Neural cell (in vitro differentiated cells): ENCODE data around the gene KIF14. TPM values are rescaled to one million over a fixed set of nuclear protein-coding genes. Genes with fewer than 3 reads are reported as not detected.

Experiments used
- H2AFZ ChIP-seq: fragments of 200-600, 300-800 bp; sonication (generic), shearing (Covaris generic); 2 replicates; pipeline ENCODE4 v1.6.0; 2014; ENCODE audit warnings: low read depth, mild to moderate bottlenecking, antibody characterized with exemption, low read length, moderate library complexity
- H3F3A ChIP-seq: fragments of 200-600 bp; shearing (Covaris generic); 2 replicates; pipeline ENCODE4 v1.6.1; 2016; ENCODE audit warnings: mild to moderate bottlenecking, moderate library complexity, mixed read lengths, antibody characterized with exemption, low read length; ENCODE audit not compliant: insufficient read depth, poor library complexity, severe bottlenecking
- H3K27ac ChIP-seq: fragments of 200-600, 300-800 bp; sonication (generic), shearing (Covaris generic); 2 replicates; pipeline ENCODE4 v1.5.1; 2014; ENCODE audit warnings: mild to moderate bottlenecking, low read length, moderate library complexity
- H3K27me3 ChIP-seq: fragments of 300-800, 200-600 bp; sonication (generic), shearing (Covaris generic); 2 replicates; pipeline ENCODE4 v1.6.0; 2014; ENCODE audit warnings: mild to moderate bottlenecking, low read depth, low read length, moderate library complexity; ENCODE audit not compliant: insufficient read depth
- H3K36me3 ChIP-seq: fragments of 300-800, 200-600 bp; sonication (generic), shearing (Covaris generic); 2 replicates; pipeline ENCODE4 v1.5.1; 2014; ENCODE audit warnings: mild to moderate bottlenecking, antibody characterized with exemption, low read length, moderate library complexity; ENCODE audit not compliant: insufficient read depth
- H3K4me2 ChIP-seq: fragments of 300-800, 200-600 bp; sonication (generic), shearing (Covaris generic); 2 replicates; pipeline ENCODE4 v1.6.0; 2014; ENCODE audit warnings: mild to moderate bottlenecking, low read length
- H3K4me3 ChIP-seq: fragments of 300-800, 200-600 bp; sonication (generic), shearing (Covaris generic); 2 replicates; pipeline ENCODE4 v1.5.1; 2014; ENCODE audit warnings: mild to moderate bottlenecking, low read length, moderate library complexity
- H3K79me2 ChIP-seq: fragments of 200-600 bp; shearing (Covaris generic); replicated peaks from 2 replicates; pipeline ENCODE4 v1.6.0; 2014; ENCODE audit warnings: mild to moderate bottlenecking, low read length, moderate library complexity; ENCODE audit not compliant: insufficient read depth
- H3K9ac ChIP-seq: fragments of 300-800, 200-600 bp; sonication (generic), shearing (Covaris generic); 2 replicates; pipeline ENCODE4 v1.6.1; 2016; ENCODE audit warnings: mild to moderate bottlenecking, low read length, mixed read lengths
- H3K9me2 ChIP-seq: fragments of 200-600 bp; shearing (Covaris generic); 2 replicates; pipeline ENCODE4 v1.6.1; 2016; ENCODE audit warnings: mild to moderate bottlenecking, low read length, mixed read lengths; ENCODE audit not compliant: insufficient read depth
- H3K9me3 ChIP-seq: fragments of 200-600, 300-800 bp; sonication (generic), shearing (Covaris generic); 2 replicates; pipeline ENCODE4 v1.6.1; 2016; ENCODE audit warnings: mild to moderate bottlenecking, mixed run types, low read length, moderate library complexity, mixed read lengths
- H4K20me1 ChIP-seq: fragments of 200-600 bp; shearing (Covaris generic); 2 replicates; pipeline ENCODE4 v1.6.1; 2016; ENCODE audit warnings: mild to moderate bottlenecking, mixed run types; ENCODE audit not compliant: insufficient read depth
- EP300 ChIP-seq: fragments of 450-650 bp; conservative IDR thresholded peaks from 2 replicates; pipeline ENCODE4 v1.6.1; 2014; ENCODE audit warnings: antibody characterized with exemption, mild to moderate bottlenecking, moderate library complexity; ENCODE audit not compliant: poor library complexity, severe bottlenecking
- EZH2 ChIP-seq: fragments of 200-600, 300-800 bp; shearing (Covaris generic), sonication (generic); IDR thresholded peaks from 2 replicates; pipeline ENCODE4 v1.6.1; 2014; ENCODE audit warnings: antibody characterized with exemption, low read length, borderline replicate concordance, mild to moderate bottlenecking; ENCODE audit not compliant: insufficient read depth, poor library complexity, severe bottlenecking
- MXI1 ChIP-seq: fragments of 450-650 bp; conservative IDR thresholded peaks from 2 replicates; pipeline ENCODE4 v1.6.1; 2014; ENCODE audit warnings: antibody characterized with exemption, mild to moderate bottlenecking; ENCODE audit not compliant: poor library complexity, severe bottlenecking
- POLR2AphosphoS5 ChIP-seq: IDR thresholded peaks from 2 replicates; pipeline ENCODE4 v1.6.1; 2012
- RAD21 ChIP-seq: fragments of 450-650 bp; conservative IDR thresholded peaks from 2 replicates; pipeline ENCODE4 v1.6.1; 2014; ENCODE audit warnings: antibody characterized with exemption, mild to moderate bottlenecking, moderate library complexity
- SMC3 ChIP-seq: fragments of 450-650 bp; conservative IDR thresholded peaks from 2 replicates; pipeline ENCODE4 v1.6.1; 2014; ENCODE audit warnings: antibody characterized with exemption, mild to moderate bottlenecking, moderate library complexity; ENCODE audit not compliant: poor library complexity
- TAF1 ChIP-seq: IDR thresholded peaks from 2 replicates; pipeline ENCODE4 v1.6.1; 2012; ENCODE audit warnings: low read depth
- polyA plus RNA-seq: library from polyadenylated mRNA; depleted of rRNA; stranded (reverse); fragments of >200 nt; gene quantifications from 2 replicates; pipeline ENCODE4 v1.2.3, GENCODE V29; 2014
- TF ChIP-seq, protein P1 (sequence below): fragments of 450-650 bp; IDR thresholded peaks from 2 replicates; pipeline ENCODE4 v1.5.1; 2014; ENCODE audit warnings: antibody characterized with exemption, mild to moderate bottlenecking, moderate library complexity; ENCODE audit not compliant: poor library complexity, severe bottlenecking
- TF ChIP-seq, protein P2 (sequence below): IDR thresholded peaks from 2 replicates; pipeline ENCODE4 v1.6.1; 2012; ENCODE audit warnings: borderline replicate concordance

KIF14 gene
- polyA plus RNA-seq, 1 donor from 2014 or later, result 0.69 TPM

DNA sequence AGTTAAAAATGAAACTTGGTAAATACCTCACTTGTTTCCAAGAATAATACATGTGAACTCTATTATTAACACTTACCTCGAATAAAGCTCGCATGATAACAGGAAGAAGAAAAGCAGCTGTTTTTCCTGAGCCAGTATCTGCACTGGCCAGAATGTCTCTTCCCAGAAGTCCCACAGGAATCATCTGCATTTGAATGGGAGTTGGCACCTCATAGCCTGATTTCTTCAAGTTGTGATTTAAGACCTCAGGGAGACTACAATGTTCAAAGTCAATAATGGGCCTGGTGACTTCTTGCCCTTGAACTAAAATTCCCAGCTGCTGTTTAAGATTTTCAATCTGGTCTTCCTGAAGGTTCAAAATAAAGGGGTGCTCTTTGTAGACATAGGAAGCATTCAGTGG, 45.3 kb upstream of the KIF14 start:
- Histone ChIP-seq H3K9ac (no peak overlapping the region), H3K27ac (no peak overlapping the region), H3K27me3 (no peaks in the 10 kb centered on the region), H3F3A (no peaks in the 10 kb centered on the region), H3K36me3 (no peaks in the 10 kb centered on the region), H3K79me2 (peaks cover 6% of the 10 kb centered on the region), H4K20me1 (no peaks in the 10 kb centered on the region), H3K9me2 (no peaks in the 10 kb centered on the region), H3K4me2 (no peak overlapping the region), H2AFZ (no peak overlapping the region), H3K4me3 (no peak overlapping the region), H3K9me3 (no peaks in the 10 kb centered on the region)
- no peak for TF ChIP-seq SMC3
- TF ChIP-seq, protein P1, sequence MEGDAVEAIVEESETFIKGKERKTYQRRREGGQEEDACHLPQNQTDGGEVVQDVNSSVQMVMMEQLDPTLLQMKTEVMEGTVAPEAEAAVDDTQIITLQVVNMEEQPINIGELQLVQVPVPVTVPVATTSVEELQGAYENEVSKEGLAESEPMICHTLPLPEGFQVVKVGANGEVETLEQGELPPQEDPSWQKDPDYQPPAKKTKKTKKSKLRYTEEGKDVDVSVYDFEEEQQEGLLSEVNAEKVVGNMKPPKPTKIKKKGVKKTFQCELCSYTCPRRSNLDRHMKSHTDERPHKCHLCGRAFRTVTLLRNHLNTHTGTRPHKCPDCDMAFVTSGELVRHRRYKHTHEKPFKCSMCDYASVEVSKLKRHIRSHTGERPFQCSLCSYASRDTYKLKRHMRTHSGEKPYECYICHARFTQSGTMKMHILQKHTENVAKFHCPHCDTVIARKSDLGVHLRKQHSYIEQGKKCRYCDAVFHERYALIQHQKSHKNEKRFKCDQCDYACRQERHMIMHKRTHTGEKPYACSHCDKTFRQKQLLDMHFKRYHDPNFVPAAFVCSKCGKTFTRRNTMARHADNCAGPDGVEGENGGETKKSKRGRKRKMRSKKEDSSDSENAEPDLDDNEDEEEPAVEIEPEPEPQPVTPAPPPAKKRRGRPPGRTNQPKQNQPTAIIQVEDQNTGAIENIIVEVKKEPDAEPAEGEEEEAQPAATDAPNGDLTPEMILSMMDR, result no peak
- TF ChIP-seq POLR2AphosphoS5, result no peak
- TF ChIP-seq TAF1, result no peak
- TF ChIP-seq EP300, result no peak
- no peak for TF ChIP-seq MXI1
- TF ChIP-seq, protein P2, sequence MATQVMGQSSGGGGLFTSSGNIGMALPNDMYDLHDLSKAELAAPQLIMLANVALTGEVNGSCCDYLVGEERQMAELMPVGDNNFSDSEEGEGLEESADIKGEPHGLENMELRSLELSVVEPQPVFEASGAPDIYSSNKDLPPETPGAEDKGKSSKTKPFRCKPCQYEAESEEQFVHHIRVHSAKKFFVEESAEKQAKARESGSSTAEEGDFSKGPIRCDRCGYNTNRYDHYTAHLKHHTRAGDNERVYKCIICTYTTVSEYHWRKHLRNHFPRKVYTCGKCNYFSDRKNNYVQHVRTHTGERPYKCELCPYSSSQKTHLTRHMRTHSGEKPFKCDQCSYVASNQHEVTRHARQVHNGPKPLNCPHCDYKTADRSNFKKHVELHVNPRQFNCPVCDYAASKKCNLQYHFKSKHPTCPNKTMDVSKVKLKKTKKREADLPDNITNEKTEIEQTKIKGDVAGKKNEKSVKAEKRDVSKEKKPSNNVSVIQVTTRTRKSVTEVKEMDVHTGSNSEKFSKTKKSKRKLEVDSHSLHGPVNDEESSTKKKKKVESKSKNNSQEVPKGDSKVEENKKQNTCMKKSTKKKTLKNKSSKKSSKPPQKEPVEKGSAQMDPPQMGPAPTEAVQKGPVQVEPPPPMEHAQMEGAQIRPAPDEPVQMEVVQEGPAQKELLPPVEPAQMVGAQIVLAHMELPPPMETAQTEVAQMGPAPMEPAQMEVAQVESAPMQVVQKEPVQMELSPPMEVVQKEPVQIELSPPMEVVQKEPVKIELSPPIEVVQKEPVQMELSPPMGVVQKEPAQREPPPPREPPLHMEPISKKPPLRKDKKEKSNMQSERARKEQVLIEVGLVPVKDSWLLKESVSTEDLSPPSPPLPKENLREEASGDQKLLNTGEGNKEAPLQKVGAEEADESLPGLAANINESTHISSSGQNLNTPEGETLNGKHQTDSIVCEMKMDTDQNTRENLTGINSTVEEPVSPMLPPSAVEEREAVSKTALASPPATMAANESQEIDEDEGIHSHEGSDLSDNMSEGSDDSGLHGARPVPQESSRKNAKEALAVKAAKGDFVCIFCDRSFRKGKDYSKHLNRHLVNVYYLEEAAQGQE, result no peak
- no peak for TF ChIP-seq RAD21
- TF ChIP-seq EZH2, result no peak

DNA sequence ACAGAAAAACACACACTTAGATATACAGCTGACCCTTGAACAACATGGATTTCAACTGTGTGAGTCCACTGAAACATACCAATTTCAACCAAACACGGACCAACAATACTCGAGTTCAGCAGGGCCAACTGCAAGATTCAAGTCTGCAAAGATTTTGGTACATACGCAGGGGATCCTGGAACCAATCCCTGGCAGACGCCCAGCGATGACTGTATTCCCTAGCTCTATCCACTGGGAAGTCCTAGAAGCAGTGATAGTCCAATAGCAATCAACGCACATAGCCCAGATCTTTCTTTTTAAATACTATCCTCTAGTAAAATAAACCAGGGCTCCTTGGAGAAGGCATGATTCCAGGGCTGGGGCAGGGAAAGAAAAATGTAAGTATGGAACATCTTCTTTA, 40.2 kb upstream of the KIF14 start:
- no peak overlapping the region for H3K9ac ChIP-seq
- no peaks in the 10 kb centered on the region for H3K36me3 ChIP-seq
- H3K27ac ChIP-seq, result no peak overlapping the region
- TF ChIP-seq POLR2AphosphoS5 (no peak), SMC3 (no peak), MXI1 (no peak), TAF1 (no peak), EZH2 (no peak), EP300 (no peak), RAD21 (no peak)
- TF ChIP-seq, protein P2, result no peak
- TF ChIP-seq, protein P1, result no peak
- no peaks in the 10 kb centered on the region for H3F3A ChIP-seq
- H3K4me2 ChIP-seq, result no peak overlapping the region
- H4K20me1 ChIP-seq, result no peaks in the 10 kb centered on the region
- H3K9me3 ChIP-seq, result no peaks in the 10 kb centered on the region
- H3K27me3 ChIP-seq, result no peaks in the 10 kb centered on the region
- no peaks in the 10 kb centered on the region for H3K9me2 ChIP-seq
- no peak overlapping the region for H2AFZ ChIP-seq
- no peak overlapping the region for H3K4me3 ChIP-seq
- no peaks in the 10 kb centered on the region for H3K79me2 ChIP-seq
